Chondrocyte (in vitro differentiated cells): ENCODE results near the gene VEGFD. TPM values are rescaled to one million over a fixed set of nuclear protein-coding genes. Genes with fewer than 3 reads are reported as not detected.

Experiments
- DNase-seq: peaks from one replicate; pipeline ENCODE4 v3.0.0; 2021; ENCODE audit warnings: mixed read lengths, low spot score
- H3K27ac Mint-ChIP-seq: one replicate; pipeline ENCODE4 v1.8.0; 2021; ENCODE audit warnings: mild to moderate bottlenecking, moderate library complexity, mixed read lengths; ENCODE audit not compliant: unreplicated experiment
- H3K27me3 Mint-ChIP-seq: 2 replicates; pipeline ENCODE4 v1.8.0; 2021; ENCODE audit warnings: low read depth, mixed read lengths
- H3K36me3 Mint-ChIP-seq: 2 replicates; pipeline ENCODE4 v1.8.0; 2021; ENCODE audit warnings: low read depth, mixed read lengths
- H3K4me1 Mint-ChIP-seq: 2 replicates; pipeline ENCODE4 v1.8.0; 2021; ENCODE audit warnings: low read depth, mild to moderate bottlenecking, mixed read lengths
- H3K4me3 Mint-ChIP-seq: one replicate; pipeline ENCODE4 v1.8.0; 2021; ENCODE audit warnings: mild to moderate bottlenecking, moderate library complexity, mixed read lengths; ENCODE audit not compliant: unreplicated experiment
- H3K9me3 Mint-ChIP-seq: 2 replicates; pipeline ENCODE4 v1.8.0; 2021; ENCODE audit warnings: low read depth, mixed read lengths
- total RNA-seq: library from RNA; stranded (reverse); gene quantifications from 3 replicates; pipeline ENCODE4 v1.2.1, GENCODE V29; 2021
- TF ChIP-seq, protein P1 (sequence below): fragments of 200-600 bp; sonication (generic); IDR thresholded peaks from 2 replicates; pipeline ENCODE4 v1.5.0; 2021; ENCODE audit warnings: antibody characterized with exemption, mild to moderate bottlenecking, moderate library complexity

VEGFD gene
- total RNA-seq, 1 donor from 2014 or later: 0.20 TPM

DNA sequence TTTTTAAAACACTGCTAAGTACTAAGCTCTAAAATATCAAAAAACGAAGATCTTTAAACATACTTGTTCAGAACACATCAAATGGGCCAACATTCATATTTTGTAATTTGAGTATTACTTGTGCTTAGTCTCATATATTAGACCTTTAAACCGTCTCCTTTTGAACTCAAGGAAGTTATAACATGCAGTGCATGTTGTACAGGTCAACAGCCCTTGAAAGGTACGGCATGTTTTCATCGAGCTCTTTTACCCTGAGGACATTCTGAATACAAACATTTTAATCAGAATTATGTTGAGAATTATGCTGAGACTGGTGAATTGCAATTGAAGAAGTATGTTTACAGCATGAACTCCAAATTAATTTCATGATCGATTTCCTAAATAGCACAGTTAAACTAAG is 61.7 kb downstream of the VEGFD start:
- Mint-ChIP-seq H3K4me1 (no peaks in the 10 kb centered on the region), H3K27me3 (peaks cover 9% of the 10 kb centered on the region), H3K36me3 (peaks cover 6% of the 10 kb centered on the region), H3K27ac (no peak overlapping the region), H3K9me3 (no peaks in the 10 kb centered on the region), H3K4me3 (no peak overlapping the region)
- no peak for DNase-seq
- TF ChIP-seq, protein P1, sequence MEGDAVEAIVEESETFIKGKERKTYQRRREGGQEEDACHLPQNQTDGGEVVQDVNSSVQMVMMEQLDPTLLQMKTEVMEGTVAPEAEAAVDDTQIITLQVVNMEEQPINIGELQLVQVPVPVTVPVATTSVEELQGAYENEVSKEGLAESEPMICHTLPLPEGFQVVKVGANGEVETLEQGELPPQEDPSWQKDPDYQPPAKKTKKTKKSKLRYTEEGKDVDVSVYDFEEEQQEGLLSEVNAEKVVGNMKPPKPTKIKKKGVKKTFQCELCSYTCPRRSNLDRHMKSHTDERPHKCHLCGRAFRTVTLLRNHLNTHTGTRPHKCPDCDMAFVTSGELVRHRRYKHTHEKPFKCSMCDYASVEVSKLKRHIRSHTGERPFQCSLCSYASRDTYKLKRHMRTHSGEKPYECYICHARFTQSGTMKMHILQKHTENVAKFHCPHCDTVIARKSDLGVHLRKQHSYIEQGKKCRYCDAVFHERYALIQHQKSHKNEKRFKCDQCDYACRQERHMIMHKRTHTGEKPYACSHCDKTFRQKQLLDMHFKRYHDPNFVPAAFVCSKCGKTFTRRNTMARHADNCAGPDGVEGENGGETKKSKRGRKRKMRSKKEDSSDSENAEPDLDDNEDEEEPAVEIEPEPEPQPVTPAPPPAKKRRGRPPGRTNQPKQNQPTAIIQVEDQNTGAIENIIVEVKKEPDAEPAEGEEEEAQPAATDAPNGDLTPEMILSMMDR: no peak

DNA sequence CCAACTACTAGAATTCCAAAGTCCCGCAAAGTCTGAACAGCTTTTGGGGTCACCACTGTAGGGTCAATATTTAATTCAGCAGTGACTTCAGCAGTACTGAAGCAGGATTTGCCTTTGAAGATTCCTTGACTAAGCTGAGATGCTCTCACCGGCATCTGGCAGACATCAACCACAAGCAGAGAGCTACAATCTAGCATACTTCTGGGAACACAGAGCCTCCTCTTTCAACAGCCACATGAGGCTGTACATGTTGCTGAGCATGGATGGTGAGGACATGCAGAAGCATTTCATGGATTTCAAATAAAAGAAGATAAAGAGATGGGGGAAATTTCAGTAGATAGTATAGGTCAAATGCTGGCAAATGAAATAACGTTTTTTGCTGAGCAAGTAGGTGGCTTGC is 62.1 kb downstream of the VEGFD start:
- Mint-ChIP-seq H3K4me3 (no peak overlapping the region), H3K27ac (no peak overlapping the region), H3K4me1 (no peaks in the 10 kb centered on the region), H3K9me3 (no peaks in the 10 kb centered on the region), H3K36me3 (peaks cover 6% of the 10 kb centered on the region), H3K27me3 (peaks cover 9% of the 10 kb centered on the region)
- no peak for DNase-seq
- TF ChIP-seq, protein P1: no peak

DNA sequence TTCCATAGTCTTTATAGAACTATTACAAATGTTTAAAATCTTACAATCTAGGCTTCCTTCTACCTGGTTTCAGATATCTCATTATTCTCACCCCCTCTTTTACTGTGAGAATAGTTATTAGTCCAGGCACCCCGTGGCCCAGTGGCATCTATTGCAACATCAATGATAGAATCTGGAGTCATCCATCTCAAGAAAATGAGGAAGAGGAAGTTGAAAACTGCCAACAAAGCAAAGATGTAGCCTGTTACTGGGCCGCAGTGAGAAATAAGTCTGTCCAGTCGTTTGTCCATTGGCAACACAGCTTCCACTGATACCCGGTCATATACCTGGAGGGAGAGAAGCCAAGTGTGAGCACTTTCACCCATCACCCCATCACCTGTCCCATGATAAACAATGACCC is 62.8 kb downstream of the VEGFD start:
- peaks cover 9% of the 10 kb centered on the region for H3K27me3 Mint-ChIP-seq
- H3K4me1 Mint-ChIP-seq: no peaks in the 10 kb centered on the region
- DNase-seq: no peak
- H3K36me3 Mint-ChIP-seq: peaks cover 6% of the 10 kb centered on the region
- no peak overlapping the region for H3K4me3 Mint-ChIP-seq
- TF ChIP-seq, protein P1: no peak
- H3K9me3 Mint-ChIP-seq: no peaks in the 10 kb centered on the region
- H3K27ac Mint-ChIP-seq: no peak overlapping the region

DNA sequence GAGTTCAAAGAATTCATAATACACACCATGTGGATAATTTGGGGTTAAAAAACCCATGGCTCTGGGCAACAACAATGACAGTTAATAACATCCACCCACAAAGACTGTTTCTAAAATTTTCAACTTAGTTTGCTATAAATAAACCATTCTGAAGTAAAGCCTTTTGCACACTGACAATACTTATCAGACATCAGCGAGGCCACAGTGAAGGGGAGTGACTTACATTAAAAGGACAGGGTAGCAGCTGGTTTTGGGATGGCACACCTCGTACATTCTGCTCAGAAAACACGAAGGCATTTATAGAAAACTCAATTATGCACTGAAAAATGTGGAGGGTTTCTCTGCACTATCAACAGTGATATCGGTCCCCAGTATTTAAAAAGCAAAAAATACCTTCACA is 63.9 kb downstream of the VEGFD start:
- Mint-ChIP-seq H3K4me1 (no peaks in the 10 kb centered on the region), H3K36me3 (peaks cover 6% of the 10 kb centered on the region), H3K4me3 (no peak overlapping the region), H3K27ac (no peak overlapping the region), H3K9me3 (no peaks in the 10 kb centered on the region), H3K27me3 (peaks cover 9% of the 10 kb centered on the region)
- TF ChIP-seq, protein P1: no peak
- no peak for DNase-seq

DNA sequence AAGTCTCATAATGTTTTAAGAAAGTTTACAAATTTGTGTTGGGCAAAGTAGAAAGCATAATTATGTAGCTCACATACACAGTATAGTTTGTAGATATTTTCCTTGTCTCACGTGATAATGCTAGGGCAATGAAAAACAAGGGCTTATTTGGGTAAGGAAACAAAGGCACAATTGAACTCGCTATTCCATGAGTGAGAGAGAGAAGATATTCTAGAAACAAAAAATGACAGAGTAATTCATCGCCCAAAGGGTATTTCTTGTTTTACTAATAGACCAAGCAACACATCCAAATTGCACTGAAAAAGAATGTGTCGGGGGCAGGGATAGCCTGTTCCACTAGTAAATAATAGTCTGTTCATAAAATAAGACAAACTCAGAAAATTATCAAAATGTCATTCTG is 65.1 kb downstream of the VEGFD start:
- H3K4me3 Mint-ChIP-seq: no peak overlapping the region

More for the DNA sequence above, 65.1 kb downstream of the VEGFD start:
- H3K4me1 Mint-ChIP-seq: no peaks in the 10 kb centered on the region
- TF ChIP-seq, protein P1: no peak
- H3K27me3 Mint-ChIP-seq: peaks cover 9% of the 10 kb centered on the region
- no peaks in the 10 kb centered on the region for H3K9me3 Mint-ChIP-seq
- H3K27ac Mint-ChIP-seq: no peak overlapping the region
- no peak for DNase-seq
- H3K36me3 Mint-ChIP-seq: peaks cover 6% of the 10 kb centered on the region
